ENCODE measurements around the gene APOLD1. TPM values are rescaled to one million over a fixed set of nuclear protein-coding genes. Genes with fewer than 3 reads are reported as not detected.

The APOLD1 gene, protein sequence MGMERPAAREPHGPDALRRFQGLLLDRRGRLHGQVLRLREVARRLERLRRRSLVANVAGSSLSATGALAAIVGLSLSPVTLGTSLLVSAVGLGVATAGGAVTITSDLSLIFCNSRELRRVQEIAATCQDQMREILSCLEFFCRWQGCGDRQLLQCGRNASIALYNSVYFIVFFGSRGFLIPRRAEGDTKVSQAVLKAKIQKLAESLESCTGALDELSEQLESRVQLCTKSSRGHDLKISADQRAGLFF
- 5.1 and 5.5 TPM in 2 replicates for total RNA-seq

DNA sequence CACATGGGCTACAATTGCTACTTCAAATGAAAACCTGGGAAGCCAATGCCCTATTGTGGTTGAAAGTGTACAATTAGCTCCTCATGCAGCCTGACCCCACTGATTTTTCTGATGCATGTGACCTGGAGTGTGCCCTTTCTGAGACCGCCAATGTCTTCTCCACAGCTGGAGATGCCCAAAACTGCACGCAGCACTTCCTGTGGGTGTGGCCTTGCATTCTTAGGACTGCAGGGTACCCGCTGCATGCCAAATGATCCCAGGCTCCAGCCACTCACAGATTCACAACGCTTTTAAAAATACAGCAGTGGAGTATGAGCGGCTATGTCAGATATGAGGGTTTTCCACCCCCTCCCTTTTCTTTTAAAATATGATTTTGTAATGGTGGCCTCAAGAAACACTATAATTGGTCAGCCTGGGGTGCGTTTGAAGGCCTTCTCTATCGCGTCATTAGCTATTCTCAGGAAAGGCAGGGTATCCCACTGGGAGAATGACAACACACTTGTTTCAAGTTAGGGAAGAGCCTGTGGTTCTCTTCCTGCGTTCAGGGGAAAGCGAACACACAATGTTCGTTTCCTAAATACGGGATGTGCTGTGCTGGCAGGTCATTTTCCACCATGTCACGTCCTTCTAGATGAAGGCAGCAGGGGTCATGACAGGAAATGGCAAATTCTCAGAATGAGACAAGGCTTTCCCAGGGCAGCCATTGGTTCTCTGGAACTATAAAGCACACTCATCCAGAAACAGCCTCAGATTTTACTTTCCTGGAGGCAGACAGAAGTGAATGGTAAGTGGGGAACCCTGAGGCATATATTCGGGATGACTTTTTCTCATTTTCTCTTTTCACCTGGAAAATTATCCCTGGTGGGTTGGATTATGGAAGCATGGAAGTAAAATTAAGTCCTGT, at the start of gene APOLD1:
Gene APOLD1 (plus strand): TSS at position 749 of the 904 bp plus-strand sequence. CDS start 33 bp downstream, at position 782.

DNA sequence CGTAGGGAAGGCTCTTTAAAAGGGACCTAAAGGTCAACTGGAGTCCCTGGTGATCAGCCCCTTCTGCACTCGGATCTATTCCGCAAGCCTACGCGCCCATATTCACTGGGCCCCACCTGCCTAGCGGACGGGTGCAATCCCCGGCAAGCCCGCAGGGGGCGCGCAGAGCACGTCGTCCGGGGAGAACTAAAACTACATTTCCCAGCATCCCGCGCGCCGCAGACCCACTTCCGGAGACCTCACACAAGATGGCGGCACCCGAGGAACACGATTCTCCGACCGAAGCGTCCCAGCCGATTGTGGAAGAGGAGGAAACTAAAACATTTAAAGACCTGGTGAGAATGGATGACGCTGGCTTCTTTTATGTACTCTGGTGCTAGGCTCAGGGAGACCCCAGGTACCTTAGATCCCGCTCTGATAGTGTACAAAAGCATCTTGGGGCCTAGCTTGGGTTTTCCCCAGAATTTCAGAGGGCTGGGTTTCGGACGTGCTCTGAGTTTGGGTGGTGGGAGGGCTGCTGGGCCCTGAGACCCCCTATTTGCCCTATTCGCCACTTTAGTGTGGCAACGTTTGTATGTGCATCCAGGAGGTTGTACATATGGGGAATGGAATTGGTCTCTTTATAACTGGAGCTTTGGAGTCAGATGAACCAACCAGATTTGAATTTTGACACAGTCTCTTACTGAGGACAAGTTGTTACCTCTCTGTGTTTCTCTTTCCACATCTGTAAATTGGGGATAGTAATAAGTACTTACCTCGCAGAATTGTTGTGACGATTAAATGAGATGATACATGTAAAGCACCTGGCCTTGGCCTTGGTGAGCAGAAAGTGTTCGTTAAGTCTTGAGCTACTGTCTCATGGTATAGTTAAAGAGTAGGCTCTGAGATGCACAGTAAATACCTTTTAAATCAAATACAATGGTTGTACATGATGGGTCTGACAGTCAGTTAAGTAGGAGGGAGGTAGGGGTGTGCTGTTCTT, 28.0 kb downstream of the APOLD1 start, which contains the start of gene DDX47:
Gene DDX47 (plus strand): TSS at position 227 of the 982 bp plus-strand sequence. CDS start 22 bp downstream, at position 249.

Small RNA genes lying within 50 kb of the gene (small RNA-seq; reads per million reads assigned to genes)
- gene AC007215.1, result not detected
- not detected for gene MIR613

Other genes starting within 250 kb of the APOLD1 start
- gene DUSP16, start 222.8 kb upstream of the APOLD1 start, total RNA-seq, result 5.7 and 6.2 TPM in 2 replicates
- 26.6 and 27.2 TPM in 2 replicates for gene CREBL2, start 173.8 kb upstream of the APOLD1 start, total RNA-seq
- gene GPR19, start 89.5 kb upstream of the APOLD1 start, total RNA-seq, result 0.20 and 0.73 TPM in 2 replicates
- gene CDKN1B, start 68.3 kb upstream of the APOLD1 start, total RNA-seq, result 18.6 and 22.8 TPM in 2 replicates
- gene DDX47, start 27.7 kb downstream of the APOLD1 start, total RNA-seq, result 55.1 and 60.6 TPM in 2 replicates
- 4.0 and 13.9 TPM in 2 replicates for gene GPRC5A, start 105.9 kb downstream of the APOLD1 start, total RNA-seq
- gene GPRC5D, start 166.5 kb downstream of the APOLD1 start, total RNA-seq, result not detected in 2 replicates
- gene HEBP1, start 214.6 kb downstream of the APOLD1 start, total RNA-seq, result 14.3 and 14.7 TPM in 2 replicates

All from subcutaneous preadipocyte (primary cell).